ENCODE measurements around the gene RBBP8. TPM values are rescaled to one million over a fixed set of nuclear protein-coding genes. Genes with fewer than 3 reads are reported as not detected.

The RBBP8 gene
- total and polyA plus RNA-seq, 2 donors (not counting 3 experiments of a cell fraction or from before 2014, with no cell fraction given): 3.0 to 13.5 TPM

- Histone ChIP-seq H4K20me1 (replicated peaks; ENCODE audit: control insufficient read depth, extremely low read depth, insufficient read depth, low read length) (no peaks in the 10 kb centered on the region), H3K4me3 (replicated peaks in 1 of 3; ENCODE audit: insufficient read depth in 1 of 3, low read depth in 1 of 3, low read length in 3 of 3) (no peak overlapping the region), H3K9ac (replicated peaks; ENCODE audit: extremely low read depth, insufficient read depth, low read length) (no peak overlapping the region), H3K27ac (ENCODE audit: insufficient read depth, low read depth, low read length) (no peak overlapping the region), H3K9me3 (replicated peaks; ENCODE audit: control insufficient read depth, insufficient read depth, low read length) (no peaks in the 10 kb centered on the region), H3K79me2 (ENCODE audit: control insufficient read depth, insufficient read depth, low read length) (no peaks in the 10 kb centered on the region), H2AFZ (ENCODE audit: low read depth, low read length) (no peak overlapping the region), H3K27me3 (ENCODE audit: control insufficient read depth in 2 of 2, insufficient read depth in 2 of 2, low read length in 2 of 2) (peaks cover 0 to 2% of the 10 kb centered on the region in 2 experiments), H3K36me3 (ENCODE audit: control insufficient read depth in 2 of 2, extremely low read depth in 1 of 2, insufficient read depth in 2 of 2, low read length in 2 of 2) (no peaks in the 10 kb centered on the region), H3K9me1 (replicated peaks; ENCODE audit: control insufficient read depth, extremely low read depth, insufficient read depth, low read length) (no peaks in the 10 kb centered on the region), H3K4me1 (ENCODE audit: control insufficient read depth, extremely low read depth, insufficient read depth, low read length) (no peaks in the 10 kb centered on the region), H3K4me2 (ENCODE audit: insufficient read depth, low read length) (no peak overlapping the region)
- no TSS peak for BruUV-seq (replicated peaks)
- FAIRE-seq (no peak), DNase-seq (ENCODE audit: low read depth, low spot score) (no peak)
- intact Hi-C loops (cut with micrococcal nuclease): loop anchor here (10.0 kb wide), 1 partner anchor 67 kb away; no protein-coding TSS in a partner anchor
- ChIA-PET CTCF (interaction anchor here (1.2 kb wide), 1 partner anchor 71 kb away, joined by 3 read pairs; no protein-coding TSS in a partner anchor), POLR2A (no interaction called here)
- no peak for TF ChIP-seq POLR2AphosphoS5 (IDR thresholded peaks at IDR 0.05; ENCODE audit: insufficient read depth, low read depth, low read length)
- dilution Hi-C loops (cut with MboI; ENCODE audit: extremely low pct_ligation_motif_present, low sequenced_read_pairs): no loop called here
These were observed 21.0 kb upstream of the RBBP8 start for GRCh38 chr18:22912149-22912548.

- no TSS peak for BruUV-seq (replicated peaks)
- dilution Hi-C loops (cut with MboI; ENCODE audit: extremely low pct_ligation_motif_present, low sequenced_read_pairs): no loop called here
These were observed 20.3 kb upstream of the RBBP8 start for GRCh38 chr18:22912835-22913234.

More at GRCh38 chr18:22912835-22913234, 20.3 kb upstream of the RBBP8 start:
- Histone ChIP-seq H3K79me2 (ENCODE audit: control insufficient read depth, insufficient read depth, low read length) (no peaks in the 10 kb centered on the region), H4K20me1 (replicated peaks; ENCODE audit: control insufficient read depth, extremely low read depth, insufficient read depth, low read length) (no peaks in the 10 kb centered on the region), H3K9ac (replicated peaks; ENCODE audit: extremely low read depth, insufficient read depth, low read length) (no peak overlapping the region), H2AFZ (ENCODE audit: low read depth, low read length) (no peak overlapping the region), H3K9me1 (replicated peaks; ENCODE audit: control insufficient read depth, extremely low read depth, insufficient read depth, low read length) (no peaks in the 10 kb centered on the region), H3K4me3 (replicated peaks in 1 of 3; ENCODE audit: insufficient read depth in 1 of 3, low read depth in 1 of 3, low read length in 3 of 3) (no peak overlapping the region), H3K36me3 (ENCODE audit: control insufficient read depth in 2 of 2, extremely low read depth in 1 of 2, insufficient read depth in 2 of 2, low read length in 2 of 2) (no peaks in the 10 kb centered on the region), H3K27me3 (ENCODE audit: control insufficient read depth in 2 of 2, insufficient read depth in 2 of 2, low read length in 2 of 2) (peaks cover 0 to 2% of the 10 kb centered on the region in 2 experiments), H3K9me3 (replicated peaks; ENCODE audit: control insufficient read depth, insufficient read depth, low read length) (no peaks in the 10 kb centered on the region), H3K27ac (ENCODE audit: insufficient read depth, low read depth, low read length) (no peak overlapping the region), H3K4me1 (ENCODE audit: control insufficient read depth, extremely low read depth, insufficient read depth, low read length) (no peaks in the 10 kb centered on the region), H3K4me2 (ENCODE audit: insufficient read depth, low read length) (no peak overlapping the region)
- ChIA-PET POLR2A (no interaction called here), CTCF (interaction anchor here (1.2 kb wide), 1 partner anchor 71 kb away, joined by 3 read pairs; no protein-coding TSS in a partner anchor)
- intact Hi-C loops (cut with micrococcal nuclease): loop anchor here (10.0 kb wide), 1 partner anchor 68 kb away; no protein-coding TSS in a partner anchor
- DNase-seq (ENCODE audit: low read depth, low spot score): no peak
- TF ChIP-seq EZH2 (IDR thresholded peaks at IDR 0.05; ENCODE audit: borderline replicate concordance, low read depth, low read length, severe bottlenecking): no peak
- no peak for TF ChIP-seq FOS (IDR thresholded peaks at IDR 0.05; ENCODE audit: borderline replicate concordance, insufficient read depth, low read length)
- no peak for TF ChIP-seq POLR2AphosphoS5 (IDR thresholded peaks at IDR 0.05; ENCODE audit: insufficient read depth, low read depth, low read length)
- no peak for TF ChIP-seq GATA2 (IDR thresholded peaks at IDR 0.05; ENCODE audit: insufficient read depth, insufficient read length, low read depth, low read length)
- no peak for TF ChIP-seq MAX (IDR thresholded peaks at IDR 0.05; ENCODE audit: insufficient read depth, insufficient read length)
- no peak for TF ChIP-seq POLR2A (IDR thresholded peaks at IDR 0.05; ENCODE audit: low read depth, low read length)
- TF ChIP-seq, protein P1, sequence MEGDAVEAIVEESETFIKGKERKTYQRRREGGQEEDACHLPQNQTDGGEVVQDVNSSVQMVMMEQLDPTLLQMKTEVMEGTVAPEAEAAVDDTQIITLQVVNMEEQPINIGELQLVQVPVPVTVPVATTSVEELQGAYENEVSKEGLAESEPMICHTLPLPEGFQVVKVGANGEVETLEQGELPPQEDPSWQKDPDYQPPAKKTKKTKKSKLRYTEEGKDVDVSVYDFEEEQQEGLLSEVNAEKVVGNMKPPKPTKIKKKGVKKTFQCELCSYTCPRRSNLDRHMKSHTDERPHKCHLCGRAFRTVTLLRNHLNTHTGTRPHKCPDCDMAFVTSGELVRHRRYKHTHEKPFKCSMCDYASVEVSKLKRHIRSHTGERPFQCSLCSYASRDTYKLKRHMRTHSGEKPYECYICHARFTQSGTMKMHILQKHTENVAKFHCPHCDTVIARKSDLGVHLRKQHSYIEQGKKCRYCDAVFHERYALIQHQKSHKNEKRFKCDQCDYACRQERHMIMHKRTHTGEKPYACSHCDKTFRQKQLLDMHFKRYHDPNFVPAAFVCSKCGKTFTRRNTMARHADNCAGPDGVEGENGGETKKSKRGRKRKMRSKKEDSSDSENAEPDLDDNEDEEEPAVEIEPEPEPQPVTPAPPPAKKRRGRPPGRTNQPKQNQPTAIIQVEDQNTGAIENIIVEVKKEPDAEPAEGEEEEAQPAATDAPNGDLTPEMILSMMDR (IDR thresholded peaks at IDR 0.05; ENCODE audit: extremely low read depth in 1 of 2, insufficient read depth in 1 of 2, low read depth in 1 of 2, low read length in 2 of 2): no peak
- TF ChIP-seq MYC (IDR thresholded peaks at IDR 0.05; ENCODE audit: low read depth, low read length): no peak
- TF ChIP-seq JUN (IDR thresholded peaks at IDR 0.05; ENCODE audit: borderline replicate concordance, insufficient read depth, insufficient read length, low read depth): no peak
- FAIRE-seq: no peak
